GM21447 (cell line): ENCODE results near the gene PPM1H.

ENCODE experiments used
- ATAC-seq: cut with Tn5 transposase; IDR thresholded peaks from one replicate; pipeline ENCODE4 v1.9.1; 2021; ENCODE audit not compliant: unreplicated experiment

The PPM1H gene

DNA sequence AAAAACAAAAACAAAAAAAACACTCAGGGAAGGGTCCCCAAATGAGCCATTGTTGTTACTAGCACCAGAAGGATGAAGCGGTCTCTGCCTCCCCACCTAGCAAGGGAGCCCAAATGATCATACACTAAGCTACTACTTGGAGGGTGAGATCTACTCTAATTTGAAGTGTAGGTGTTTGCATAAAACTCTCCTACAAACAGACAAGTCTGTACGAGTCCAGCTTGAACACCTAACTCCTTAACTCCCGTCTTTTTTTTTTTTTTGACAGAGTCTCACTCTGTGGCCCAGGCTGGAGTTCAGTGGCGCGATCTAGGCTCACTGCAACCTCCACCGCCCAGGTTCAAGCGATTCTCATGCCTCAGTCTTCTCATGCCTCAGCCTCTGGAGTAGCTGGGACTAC lies 132.6 kb downstream of the PPM1H start:
- ATAC-seq = no peak

DNA sequence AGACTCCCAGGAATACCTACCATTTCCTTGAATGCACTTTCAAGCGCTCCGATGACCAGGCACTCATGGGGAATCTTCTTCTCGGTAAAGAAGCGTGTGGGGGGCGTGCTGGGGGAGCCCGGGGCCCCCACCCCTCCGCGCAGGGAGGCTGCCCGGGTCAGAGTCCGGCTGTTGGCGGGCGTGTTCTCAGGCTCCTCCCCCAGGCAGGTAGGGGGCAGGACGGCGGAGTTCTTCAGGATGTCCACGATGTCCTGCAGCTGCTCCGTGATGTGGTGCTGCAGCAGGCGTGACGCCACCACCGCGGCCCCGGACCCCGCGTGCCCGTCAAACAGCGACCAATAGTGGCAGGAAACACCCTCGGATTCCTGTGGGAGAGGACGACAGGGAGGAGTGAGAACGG lies 133.2 kb downstream of the PPM1H start:
- no peak for ATAC-seq

DNA sequence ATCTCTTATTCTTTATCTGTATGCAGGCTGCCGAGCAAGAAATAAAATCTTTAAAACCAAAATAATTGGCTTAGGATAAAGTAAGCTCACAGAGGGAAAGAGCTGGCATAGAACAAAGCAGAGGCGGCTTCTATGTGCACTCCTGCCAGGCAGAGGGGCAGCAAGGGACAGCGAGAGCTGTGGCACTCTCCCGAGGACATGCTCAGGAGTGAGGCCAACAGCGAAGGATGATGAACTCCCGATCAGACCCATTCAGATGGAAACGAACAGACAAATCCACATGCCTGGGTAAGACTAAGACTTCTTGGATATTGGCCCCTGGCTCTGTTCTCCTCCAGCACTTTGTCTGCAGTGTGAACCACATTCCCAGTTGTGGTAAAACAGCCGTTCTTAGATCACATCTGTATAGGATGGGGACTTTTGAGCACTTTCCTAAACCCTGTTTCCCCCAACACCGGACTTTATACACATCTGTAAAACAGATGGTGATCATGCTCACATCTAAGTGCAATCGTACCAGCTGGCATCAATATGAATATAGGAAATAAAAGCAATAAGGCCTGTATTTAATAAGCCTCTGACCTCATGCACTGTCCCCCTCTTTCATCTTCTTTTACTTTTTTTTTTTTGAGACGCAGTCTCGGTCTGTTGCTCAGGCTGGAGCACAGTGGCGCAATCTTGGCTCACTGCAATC lies 134.1 kb downstream of the PPM1H start:
- ATAC-seq = no peak

DNA sequence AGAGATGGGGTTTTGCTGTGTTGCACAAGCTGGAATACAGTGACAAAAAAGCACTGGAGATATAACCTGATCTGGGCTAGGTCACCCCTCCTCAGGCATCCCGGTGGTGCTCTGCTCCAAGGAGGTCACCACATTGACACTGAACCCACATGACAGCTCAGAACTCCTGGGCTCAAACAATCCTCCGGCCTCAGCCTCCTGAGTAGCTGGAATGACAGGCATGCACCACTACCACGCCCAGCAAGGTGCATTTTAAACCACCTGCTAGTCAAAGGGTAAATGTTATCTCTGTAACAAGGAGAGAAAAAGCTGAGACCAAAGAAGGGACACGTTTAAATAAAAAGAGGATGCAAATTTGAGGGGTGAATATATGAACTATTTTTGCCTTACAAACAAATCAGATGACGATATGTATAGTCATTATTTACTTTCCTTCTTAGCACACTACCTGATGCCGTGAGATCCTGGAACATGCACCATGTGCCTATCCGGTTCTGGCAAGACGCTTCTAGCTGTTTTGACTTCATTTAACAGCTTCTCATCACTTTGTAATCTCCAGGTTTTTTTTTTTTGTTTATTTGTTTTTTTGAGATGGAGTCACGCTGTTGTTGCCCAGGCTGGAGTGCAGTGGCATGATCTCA lies 135.1 kb downstream of the PPM1H start:
- no peak for ATAC-seq

DNA sequence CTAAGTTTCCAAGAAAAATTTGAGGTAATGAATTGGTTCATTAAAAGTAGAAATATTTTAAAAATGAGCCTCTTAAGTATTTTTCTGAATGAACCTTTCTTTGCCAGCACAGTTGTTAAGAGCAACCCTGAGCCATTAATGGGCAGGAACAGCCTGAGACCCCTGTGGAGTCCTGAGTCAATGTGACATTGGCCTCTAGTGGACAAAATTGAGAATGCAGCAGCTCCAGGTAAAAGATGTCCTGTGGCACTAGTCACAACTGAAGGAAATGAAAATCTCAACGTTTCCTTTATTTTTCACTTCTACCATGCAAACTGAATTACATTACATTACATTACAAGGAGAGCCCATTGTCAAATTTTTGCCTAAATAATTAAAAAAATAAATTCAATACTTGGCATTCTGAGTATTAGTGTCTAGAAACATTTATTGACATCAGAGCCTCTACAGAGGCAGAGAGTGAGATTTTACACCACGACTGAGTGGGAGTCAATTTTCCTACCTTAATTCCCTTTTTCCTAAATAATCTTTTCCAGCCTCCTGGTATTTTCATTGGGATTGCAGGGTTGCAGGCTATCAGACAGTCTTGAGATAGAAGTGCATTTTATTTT lies 135.7 kb downstream of the PPM1H start:
- ATAC-seq = peak; percentile 87

DNA sequence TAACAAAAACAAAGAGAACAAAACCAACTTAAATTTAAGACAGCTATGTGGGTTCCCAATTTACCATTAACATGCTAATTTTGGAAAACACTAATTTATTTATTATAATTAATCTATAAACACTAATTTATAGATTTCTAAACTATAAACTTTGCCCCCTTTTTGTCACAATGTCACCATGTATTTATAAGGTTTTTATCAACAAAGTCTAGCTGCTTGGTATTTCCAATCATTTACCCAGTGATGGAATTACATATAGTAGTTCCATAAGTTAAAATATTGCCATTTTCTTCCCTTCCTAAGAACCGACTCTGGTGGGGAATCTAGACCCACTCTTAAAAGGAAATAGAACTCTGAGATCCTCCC lies 140.7 kb downstream of the PPM1H start:
- ATAC-seq = no peak

DNA sequence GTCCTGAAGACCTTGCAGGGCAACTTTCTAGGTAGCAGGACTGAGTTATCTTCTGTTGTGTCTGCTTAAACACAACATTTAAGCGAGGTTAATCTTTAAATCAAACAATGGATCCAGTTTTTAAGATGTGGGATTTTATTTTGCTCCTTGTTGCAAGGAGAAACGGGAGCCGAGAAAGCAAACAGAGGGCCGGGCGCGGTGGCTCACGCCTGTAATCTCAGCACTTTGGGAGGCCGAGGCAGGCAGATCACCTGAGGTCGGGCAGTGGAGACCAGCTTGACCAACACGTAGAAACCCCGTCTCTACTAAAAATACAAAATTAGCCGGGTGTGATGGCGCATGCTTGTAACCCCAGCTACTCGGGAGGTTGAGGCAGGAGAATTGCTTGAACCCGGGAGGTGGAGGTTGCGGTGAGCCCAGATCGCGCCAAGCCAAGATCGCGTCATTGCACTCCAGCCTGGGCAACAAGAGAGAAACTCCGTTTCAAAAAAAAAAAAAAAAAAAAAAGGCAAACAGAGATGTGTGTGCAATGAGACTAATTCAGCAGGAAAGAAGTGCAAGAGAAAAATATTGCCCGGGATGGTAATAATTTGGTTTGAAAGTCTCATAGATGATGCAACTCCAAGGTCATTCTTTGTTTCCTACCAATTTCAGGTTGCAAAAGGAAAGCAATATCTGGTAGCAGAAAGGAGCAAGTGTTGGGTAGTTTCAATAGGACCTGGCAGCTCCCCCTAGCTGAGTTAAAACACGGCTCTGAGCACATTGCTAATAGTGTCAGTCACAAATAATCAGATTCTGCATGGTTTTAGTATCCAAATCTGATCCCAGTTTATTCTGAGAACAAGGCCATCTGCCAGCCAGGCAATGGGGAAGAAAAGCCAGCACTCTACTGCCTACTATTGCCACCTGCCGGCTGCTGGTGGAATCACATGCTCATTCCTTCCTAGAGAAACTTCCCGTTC lies 141.4 kb downstream of the PPM1H start:
- ATAC-seq = peak; percentile 76

DNA sequence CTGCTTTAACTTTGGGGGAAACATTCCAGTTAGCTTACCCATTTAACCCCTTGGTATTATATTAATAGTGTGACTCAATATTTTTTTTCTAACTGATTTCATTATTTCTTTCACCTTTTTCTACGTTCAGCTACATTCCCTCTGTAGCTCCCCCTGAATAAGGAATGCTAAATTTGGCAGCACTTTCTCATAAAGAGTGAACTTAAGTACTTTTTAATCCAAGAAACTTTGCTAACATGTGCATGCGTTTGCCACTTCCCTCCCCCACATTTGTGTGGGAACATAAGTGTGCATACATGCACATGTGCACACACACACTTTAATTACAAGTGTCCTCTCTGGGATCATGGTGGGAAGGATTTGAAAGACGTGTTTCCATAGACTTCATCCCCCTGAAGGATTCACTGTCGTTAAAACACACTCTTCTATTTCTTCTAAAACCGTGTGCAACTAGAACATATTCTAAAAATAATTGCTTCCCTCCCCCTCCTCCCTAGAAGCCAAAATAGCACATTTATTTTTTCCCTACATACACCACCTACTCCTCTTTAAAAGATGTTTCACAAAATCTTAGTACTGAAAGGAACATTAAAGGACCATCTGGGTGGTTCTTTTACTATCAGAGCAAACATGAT lies 142.6 kb downstream of the PPM1H start:
- ATAC-seq = no peak

DNA sequence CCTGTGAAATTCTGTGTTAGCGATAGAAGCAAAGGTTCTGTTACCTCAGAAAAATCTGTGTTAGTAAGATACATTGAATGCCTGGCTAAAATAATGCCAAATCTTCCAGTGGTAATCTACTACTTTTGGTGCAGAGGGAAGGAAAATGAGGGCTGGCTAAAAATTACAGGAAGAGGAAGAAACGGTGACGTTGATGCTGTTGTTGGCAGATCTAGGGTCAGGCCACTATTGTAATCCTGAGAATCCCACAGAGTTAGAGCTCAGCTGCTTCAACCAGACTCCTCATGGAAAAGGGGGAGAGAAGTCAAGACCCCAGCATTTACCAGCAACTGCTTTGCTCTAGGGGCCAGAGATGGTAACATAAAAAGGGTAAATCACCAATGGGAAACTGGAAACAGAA lies 145.1 kb downstream of the PPM1H start:
- no peak for ATAC-seq

DNA sequence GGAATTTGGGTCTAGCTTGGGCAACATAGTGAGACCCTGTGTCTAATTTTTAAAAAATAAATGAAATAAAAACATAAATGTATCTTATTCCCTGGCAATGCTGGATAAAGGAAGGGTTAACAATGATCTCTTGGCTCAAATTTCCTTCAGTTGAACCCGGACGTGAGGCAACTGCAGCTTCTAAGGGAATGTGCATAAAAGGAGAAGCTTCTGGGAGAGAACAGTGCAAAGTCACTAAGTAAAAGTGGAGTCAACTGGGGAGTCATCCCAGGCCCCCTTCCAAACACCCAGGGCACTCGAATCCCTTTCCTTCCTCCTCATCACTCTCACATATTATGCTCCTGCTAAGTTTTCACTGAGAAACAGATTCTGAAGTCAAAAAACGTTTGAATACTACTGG lies 147.3 kb downstream of the PPM1H start:
- ATAC-seq = no peak

DNA sequence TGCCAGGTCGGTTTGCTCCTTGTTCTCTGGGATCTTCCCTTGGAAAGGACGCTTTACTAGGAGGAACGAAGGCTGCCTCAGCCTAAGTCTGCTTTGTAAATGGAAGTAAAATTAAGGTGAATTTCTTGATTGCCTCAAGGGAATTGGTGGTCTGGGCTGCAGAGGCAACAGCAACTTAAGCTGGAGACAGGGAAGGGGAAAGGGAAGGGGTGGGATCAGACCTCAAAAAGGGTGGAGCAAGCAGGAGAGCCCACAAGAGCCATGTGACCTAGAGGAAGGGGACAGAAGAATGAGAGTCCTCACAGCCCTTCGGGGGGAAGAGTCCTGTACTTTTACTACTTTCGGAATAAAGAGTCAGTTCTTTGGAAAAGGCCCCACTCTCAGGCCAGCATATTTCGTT lies 147.9 kb downstream of the PPM1H start:
- ATAC-seq = no peak

DNA sequence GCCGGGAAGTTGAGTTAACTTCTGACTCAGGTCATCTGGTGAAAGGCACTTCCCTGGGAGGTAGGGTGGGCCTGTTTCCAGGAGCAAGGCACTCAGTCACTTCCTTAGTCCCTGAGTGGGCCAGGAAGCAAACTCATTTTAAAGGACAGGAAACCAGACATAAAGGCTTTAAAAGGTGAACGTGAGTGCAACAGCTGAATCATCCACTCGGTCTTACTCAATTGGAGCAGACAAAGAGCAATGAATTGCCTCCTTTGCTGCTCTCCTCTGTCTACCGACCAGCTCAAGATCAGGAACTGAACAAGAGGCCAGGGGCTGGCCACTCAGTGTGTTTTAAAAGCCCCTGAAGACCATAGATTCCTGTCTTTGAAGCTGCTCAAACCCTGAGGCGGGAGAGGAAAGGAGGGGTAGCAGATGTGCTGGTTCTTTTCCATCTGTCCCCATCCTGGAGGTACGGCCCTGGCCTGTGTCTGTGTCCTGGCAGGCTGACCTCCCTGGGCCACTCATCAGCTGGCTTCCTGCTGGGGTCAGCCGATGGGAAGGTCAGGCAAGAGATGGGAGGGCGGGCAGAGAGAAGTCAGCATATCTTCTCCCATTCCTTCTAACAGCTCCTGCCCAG lies 148.9 kb downstream of the PPM1H start:
- no peak for ATAC-seq

DNA sequence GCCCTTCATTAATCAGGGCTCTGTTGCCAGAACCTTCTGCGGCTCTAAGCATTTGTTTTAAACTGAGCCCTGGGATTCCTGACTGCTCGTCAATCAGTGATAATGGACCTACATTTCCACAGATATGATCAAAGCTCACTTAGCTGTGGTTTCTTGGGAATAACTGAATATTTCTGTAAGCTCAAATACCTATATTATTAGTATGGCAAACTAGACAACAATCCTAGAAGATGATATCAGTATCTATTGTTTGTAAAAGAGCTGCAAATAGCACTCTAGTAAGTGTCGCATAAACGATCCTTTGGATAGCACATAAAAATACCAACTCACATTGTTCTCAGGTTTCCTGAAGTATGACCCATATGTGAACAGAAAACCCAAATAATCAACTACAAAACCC lies 150.4 kb downstream of the PPM1H start:
- no peak for ATAC-seq

DNA sequence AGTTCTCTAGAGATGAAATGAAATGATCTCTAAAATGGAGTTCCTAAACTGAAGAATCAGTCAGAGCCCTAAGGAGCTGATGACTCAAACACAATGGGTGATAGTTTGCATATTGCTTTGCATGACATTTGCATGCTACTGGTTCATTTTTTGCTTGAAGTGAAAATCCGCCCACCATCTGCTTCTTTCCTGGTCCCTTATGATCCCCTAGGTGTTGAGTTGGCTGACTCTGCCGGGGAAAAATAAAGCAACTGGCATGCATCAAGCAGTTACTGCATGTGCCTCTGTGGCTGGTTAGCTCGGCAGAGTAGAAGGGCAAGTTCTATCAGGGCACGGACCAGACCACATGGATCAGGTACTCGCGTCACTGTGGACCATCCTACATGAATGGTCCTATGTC lies 151.1 kb downstream of the PPM1H start:
- no peak for ATAC-seq

DNA sequence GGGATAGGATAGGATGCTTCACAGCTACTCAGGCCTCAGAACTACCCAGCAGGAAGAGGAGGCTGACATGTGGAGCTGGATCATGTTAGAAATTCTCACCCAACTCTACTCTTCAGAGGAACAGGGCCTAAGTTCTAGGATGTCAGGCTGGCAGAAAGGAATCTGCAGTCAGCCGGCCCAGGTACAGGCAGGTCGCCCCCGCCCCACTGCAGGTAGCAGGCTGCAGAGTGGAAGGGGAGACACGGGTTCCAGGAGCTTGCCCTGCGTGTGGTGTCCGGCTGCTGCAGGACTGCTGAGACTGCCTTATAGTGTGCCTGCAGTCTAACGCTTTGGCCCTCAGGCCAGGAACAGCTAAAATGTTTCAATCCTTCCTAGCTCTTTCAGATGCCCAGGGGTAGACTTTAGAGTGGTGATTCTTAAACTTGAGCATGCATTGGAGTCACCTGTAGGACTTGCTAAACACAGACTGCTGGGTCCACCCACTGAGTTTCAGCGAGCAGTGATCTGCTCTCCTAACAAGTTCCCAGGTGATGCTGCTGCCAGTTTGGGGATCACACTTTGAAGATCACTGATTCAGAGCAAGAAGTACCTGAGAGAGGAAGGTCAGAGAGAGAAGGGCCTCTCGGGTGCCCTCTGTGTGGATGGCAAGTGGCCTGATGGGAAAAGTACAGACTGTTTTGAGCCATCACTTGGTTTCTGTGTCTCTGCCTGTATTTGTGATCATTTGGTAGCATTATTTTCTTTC lies 153.6 kb downstream of the PPM1H start:
- no peak for ATAC-seq

DNA sequence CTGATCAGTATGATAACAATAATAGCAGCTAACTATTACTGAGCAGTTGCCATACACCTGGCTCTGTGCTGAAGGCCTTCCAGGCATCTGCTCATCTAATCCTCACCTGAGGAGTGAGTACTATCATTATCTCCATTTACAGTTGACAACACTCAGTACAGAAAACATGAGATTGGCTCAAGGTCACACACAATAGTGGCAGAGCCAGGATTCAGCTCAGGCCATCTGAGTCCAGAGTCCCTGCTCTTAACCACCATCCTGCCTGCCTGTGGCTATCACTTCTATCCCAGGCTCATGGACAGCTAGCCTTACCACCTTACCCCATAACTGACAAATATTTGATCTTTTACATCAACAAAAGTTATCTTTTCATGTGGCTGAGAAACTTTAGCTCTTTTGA lies 155.5 kb downstream of the PPM1H start:
- no peak for ATAC-seq

DNA sequence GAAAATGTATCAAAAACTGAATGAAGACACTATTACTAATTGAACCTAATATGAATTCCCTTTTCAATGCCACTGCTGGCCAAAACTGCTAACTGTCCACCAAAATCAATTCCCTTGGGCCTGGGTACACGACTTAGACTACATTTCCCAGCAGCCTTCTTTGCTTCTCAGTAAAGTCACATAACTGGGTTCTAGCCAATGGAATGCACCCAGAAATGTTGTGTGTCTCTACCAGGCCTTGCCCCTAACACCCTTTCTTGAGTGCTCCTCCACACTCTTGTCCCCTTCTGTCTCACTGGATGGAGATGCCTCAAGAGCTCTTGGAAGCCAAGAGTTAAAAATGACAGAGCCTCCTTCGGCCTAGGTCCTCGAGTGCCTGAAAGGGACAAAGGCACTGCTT lies 156.8 kb downstream of the PPM1H start:
- ATAC-seq = no peak

DNA sequence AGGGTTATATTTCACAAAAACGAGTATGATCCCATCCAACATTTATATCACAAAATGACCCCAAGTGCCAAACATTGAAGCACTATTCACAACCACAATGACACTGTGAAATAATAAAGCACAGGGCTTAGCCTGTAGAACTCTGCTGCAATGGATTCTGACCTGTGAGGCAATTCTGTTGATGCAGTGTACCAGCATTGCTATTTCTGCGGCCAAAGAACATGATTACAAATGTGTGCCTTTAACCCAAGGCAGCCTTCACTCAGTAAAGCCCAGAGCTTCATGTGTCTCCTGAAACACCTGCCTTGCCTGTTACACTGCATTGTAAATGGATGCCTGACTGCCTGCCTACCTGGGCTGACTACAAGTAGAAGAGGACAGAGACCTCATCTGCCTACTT lies 158.0 kb downstream of the PPM1H start:
- no peak for ATAC-seq

DNA sequence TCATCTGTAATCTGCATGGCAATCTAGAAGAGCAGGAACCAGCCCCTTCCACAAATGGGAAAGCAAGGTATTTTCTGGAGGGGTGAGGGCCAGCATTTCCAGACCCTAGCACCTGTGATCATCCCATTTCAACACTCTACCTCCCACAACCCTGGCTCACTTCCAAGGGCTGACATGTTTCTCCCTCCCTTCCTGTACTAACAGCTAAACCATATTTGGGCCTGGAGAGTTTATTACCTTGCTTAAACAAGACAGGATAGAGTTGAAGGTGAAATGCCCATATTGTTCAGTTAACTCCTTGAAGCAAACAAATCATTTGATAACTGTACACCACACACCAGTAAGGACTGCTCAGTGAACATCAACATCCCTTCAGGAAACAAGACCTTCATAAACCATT lies 158.4 kb downstream of the PPM1H start:
- no peak for ATAC-seq

DNA sequence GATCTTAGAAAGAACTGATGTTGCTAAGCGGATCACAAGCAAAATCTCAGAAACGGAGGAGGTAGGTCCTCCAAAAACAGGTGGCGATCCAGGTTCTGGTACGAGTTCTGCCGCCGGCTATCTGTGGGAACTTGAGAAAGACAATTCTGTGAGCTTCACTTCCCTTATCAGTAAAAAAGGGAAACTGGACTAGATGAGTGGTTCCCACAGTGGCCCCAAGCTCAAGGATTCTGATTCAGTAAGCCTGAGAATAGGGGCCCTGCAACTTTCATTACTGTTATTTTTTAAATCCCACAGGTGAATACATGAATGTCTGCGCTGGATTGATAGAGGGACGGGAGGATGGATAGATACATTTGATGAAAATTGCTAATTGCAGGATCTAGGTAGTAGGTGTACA lies 160.2 kb downstream of the PPM1H start:
- no peak for ATAC-seq
